Endothelial cell of umbilical vein (primary cell): ENCODE measurements around the gene VPS13A.
A peak's percentile ranks its signal among the peaks of the same experiment; 100 is the strongest.

Experiments used
- CTCF ChIP-seq, 2 donors: IDR thresholded peaks; 1 replicate in 1 of 2; 2 replicates in 1 of 2; pipeline ENCODE4 v1.5.1; 2011; ENCODE audit warnings: low read length in 2 of 2, mild to moderate bottlenecking in 2 of 2, moderate library complexity in 2 of 2, control low read depth in 1 of 2, inconsistent platforms in 1 of 2, low read depth in 1 of 2; ENCODE audit not compliant: insufficient read depth in 1 of 2; ENCODE audit errors: extremely low read depth in 1 of 2
- EZH2 ChIP-seq: IDR thresholded peaks from 2 replicates; pipeline ENCODE4 v1.6.1; 2012; ENCODE audit warnings: borderline replicate concordance, low read depth, mild to moderate bottlenecking, moderate library complexity, low read length, inconsistent platforms; ENCODE audit not compliant: severe bottlenecking
- GATA2 ChIP-seq: IDR thresholded peaks from 2 replicates; pipeline ENCODE4 v1.7.0; 2011; ENCODE audit warnings: low read depth, mild to moderate bottlenecking, moderate library complexity, mixed read lengths, low read length; ENCODE audit not compliant: insufficient read length, insufficient read depth
- JUN ChIP-seq: IDR thresholded peaks from 2 replicates; pipeline ENCODE4 v1.6.1; 2011; ENCODE audit warnings: borderline replicate concordance, low read depth; ENCODE audit not compliant: insufficient read length, insufficient read depth
- MAX ChIP-seq: IDR thresholded peaks from 2 replicates; pipeline ENCODE4 v1.6.1; 2011; ENCODE audit not compliant: insufficient read depth, insufficient read length
- MYC ChIP-seq: IDR thresholded peaks from one replicate; pipeline ENCODE4 v1.6.1; 2011; ENCODE audit warnings: mild to moderate bottlenecking, low read depth, low read length
- POLR2A ChIP-seq: IDR thresholded peaks from 2 replicates; pipeline ENCODE4 v1.6.1; 2012; ENCODE audit warnings: low read depth, mild to moderate bottlenecking, control low read depth, low read length
- POLR2AphosphoS5 ChIP-seq: IDR thresholded peaks from 2 replicates; pipeline ENCODE4 v1.6.1; 2012; ENCODE audit warnings: low read depth, mild to moderate bottlenecking, control low read depth, low read length, moderate library complexity; ENCODE audit not compliant: insufficient read depth

GRCh38 chr9:77424993-77425392 lies 247.7 kb downstream of the VPS13A start:
- TF ChIP-seq CTCF (IDR thresholded peaks at IDR 0.05; ENCODE audit: extremely low read depth in 1 of 2, insufficient read depth in 1 of 2, low read depth in 1 of 2, low read length in 2 of 2) (no peak), EZH2 (no peak), POLR2AphosphoS5 (peak; percentile 55), JUN (no peak), POLR2A (no peak), MYC (no peak), MAX (no peak), GATA2 (no peak)
